ENCODE results near the gene KLHL7.

Gene KLHL7

GRCh38 chr7:23075571-23075970 is 30.0 kb upstream of the KLHL7 start:
- Histone ChIP-seq H3K4me1 (ENCODE audit: insufficient read depth, low read length, severe bottlenecking) (no peaks in the 10 kb centered on the region), H3K36me3 (ENCODE audit: insufficient read depth, low read length) (no peaks in the 10 kb centered on the region), H3K4me3 (ENCODE audit: low read depth, low read length, poor library complexity, severe bottlenecking) (no peak overlapping the region), H3K9me3 (ENCODE audit: low read length) (no peaks in the 10 kb centered on the region), H3K79me2 (ENCODE audit: insufficient read depth, low read length) (no peaks in the 10 kb centered on the region), H3K9ac (ENCODE audit: low read length) (no peak overlapping the region), H3F3A (ENCODE audit: insufficient read depth, low read length) (no peaks in the 10 kb centered on the region), H3K9me2 (ENCODE audit: low read depth, low read length) (no peaks in the 10 kb centered on the region), H2AFZ (ENCODE audit: low read length) (no peak overlapping the region), H3K4me2 (ENCODE audit: low read length) (no peak overlapping the region), H4K20me1 (ENCODE audit: insufficient read depth, low read length) (no peaks in the 10 kb centered on the region), H3K27ac (ENCODE audit: low read depth, low read length, poor library complexity, severe bottlenecking) (no peak overlapping the region), H3K27me3 (ENCODE audit: insufficient read depth, low read length) (no peaks in the 10 kb centered on the region)
- TF ChIP-seq CTCF (IDR thresholded peaks at IDR 0.05; ENCODE audit: low read length) (no peak), EZH2 (IDR thresholded peaks at IDR 0.05; ENCODE audit: borderline replicate concordance, low read length) (no peak)

- Histone ChIP-seq H2AFZ (ENCODE audit: low read length) (no peak overlapping the region), H3K4me3 (ENCODE audit: low read depth, low read length, poor library complexity, severe bottlenecking) (no peak overlapping the region), H3K9ac (ENCODE audit: low read length) (no peak overlapping the region), H3K9me2 (ENCODE audit: low read depth, low read length) (no peaks in the 10 kb centered on the region), H3K4me1 (ENCODE audit: insufficient read depth, low read length, severe bottlenecking) (no peaks in the 10 kb centered on the region), H3F3A (ENCODE audit: insufficient read depth, low read length) (no peaks in the 10 kb centered on the region), H3K79me2 (ENCODE audit: insufficient read depth, low read length) (no peaks in the 10 kb centered on the region), H3K27me3 (ENCODE audit: insufficient read depth, low read length) (no peaks in the 10 kb centered on the region; the same call in 1 of the 2 replicates), H3K4me2 (ENCODE audit: low read length) (no peak overlapping the region), H4K20me1 (ENCODE audit: insufficient read depth, low read length) (no peaks in the 10 kb centered on the region), H3K27ac (ENCODE audit: low read depth, low read length, poor library complexity, severe bottlenecking) (no peak overlapping the region), H3K36me3 (ENCODE audit: insufficient read depth, low read length) (no peaks in the 10 kb centered on the region), H3K9me3 (ENCODE audit: low read length) (no peaks in the 10 kb centered on the region)
- TF ChIP-seq CTCF (IDR thresholded peaks at IDR 0.05; ENCODE audit: low read length) (no peak), EZH2 (IDR thresholded peaks at IDR 0.05; ENCODE audit: borderline replicate concordance, low read length) (no peak)
These were observed 28.8 kb upstream of the KLHL7 start for GRCh38 chr7:23076772-23077171.

- Histone ChIP-seq H3F3A (ENCODE audit: insufficient read depth, low read length) (no peaks in the 10 kb centered on the region), H3K79me2 (ENCODE audit: insufficient read depth, low read length) (no peaks in the 10 kb centered on the region), H4K20me1 (ENCODE audit: insufficient read depth, low read length) (no peaks in the 10 kb centered on the region), H3K27ac (ENCODE audit: low read depth, low read length, poor library complexity, severe bottlenecking) (no peak overlapping the region), H3K4me1 (ENCODE audit: insufficient read depth, low read length, severe bottlenecking) (no peaks in the 10 kb centered on the region), H3K9me3 (ENCODE audit: low read length) (peaks cover 9% of the 10 kb centered on the region), H2AFZ (ENCODE audit: low read length) (no peak overlapping the region), H3K9ac (ENCODE audit: low read length) (no peak overlapping the region), H3K4me2 (ENCODE audit: low read length) (no peak overlapping the region), H3K9me2 (ENCODE audit: low read depth, low read length) (no peaks in the 10 kb centered on the region), H3K4me3 (ENCODE audit: low read depth, low read length, poor library complexity, severe bottlenecking) (no peak overlapping the region), H3K27me3 (ENCODE audit: insufficient read depth, low read length) (no peaks in the 10 kb centered on the region; the same call in 1 of the 2 replicates), H3K36me3 (ENCODE audit: insufficient read depth, low read length) (no peaks in the 10 kb centered on the region)
- no peak for TF ChIP-seq EZH2 (IDR thresholded peaks at IDR 0.05; ENCODE audit: borderline replicate concordance, low read length)
These were observed 12.5 kb upstream of the KLHL7 start for GRCh38 chr7:23093111-23093510.

GRCh38 chr7:23093546-23093945 is 12.0 kb upstream of the KLHL7 start:
- TF ChIP-seq CTCF (IDR thresholded peaks at IDR 0.05; ENCODE audit: low read length): no peak
- TF ChIP-seq EZH2 (IDR thresholded peaks at IDR 0.05; ENCODE audit: borderline replicate concordance, low read length): no peak
- H3K4me3 ChIP-seq (ENCODE audit: low read depth, low read length, poor library complexity, severe bottlenecking): no peak overlapping the region

More at GRCh38 chr7:23093546-23093945, 12.0 kb upstream of the KLHL7 start:
- Histone ChIP-seq H3F3A (ENCODE audit: insufficient read depth, low read length) (no peaks in the 10 kb centered on the region), H3K27me3 (ENCODE audit: insufficient read depth, low read length) (no peaks in the 10 kb centered on the region; the same call in 1 of the 2 replicates), H3K4me1 (ENCODE audit: insufficient read depth, low read length, severe bottlenecking) (no peaks in the 10 kb centered on the region), H3K9ac (ENCODE audit: low read length) (no peak overlapping the region), H4K20me1 (ENCODE audit: insufficient read depth, low read length) (no peaks in the 10 kb centered on the region), H3K9me3 (ENCODE audit: low read length) (peaks cover 9% of the 10 kb centered on the region), H3K79me2 (ENCODE audit: insufficient read depth, low read length) (no peaks in the 10 kb centered on the region), H3K9me2 (ENCODE audit: low read depth, low read length) (no peaks in the 10 kb centered on the region), H3K36me3 (ENCODE audit: insufficient read depth, low read length) (no peaks in the 10 kb centered on the region), H3K27ac (ENCODE audit: low read depth, low read length, poor library complexity, severe bottlenecking) (no peak overlapping the region), H3K4me2 (ENCODE audit: low read length) (no peak overlapping the region), H2AFZ (ENCODE audit: low read length) (no peak overlapping the region)

All from OCI-LY1 (cell line).